HG02943 (cell line): Measurements from ENCODE around the gene XXYLT1.
"Not testable (repeated sequence)": the region's sequence is repeated elsewhere in the genome, so short reads cannot be mapped to it uniquely, and the experiment has no call there.

Experiments
- ATAC-seq: cut with Tn5 transposase; IDR thresholded peaks from one replicate; pipeline ENCODE4 v1.9.1; 2021; ENCODE audit warnings: mild to moderate bottlenecking, low read depth, moderate library complexity; ENCODE audit not compliant: unreplicated experiment

The XXYLT1 gene

GRCh38 chr3:195187609-195188425, 83.1 kb downstream of the XXYLT1 start:
- no peak for ATAC-seq

GRCh38 chr3:195186710-195187047, 84.3 kb downstream of the XXYLT1 start:
- not testable (repeated sequence) for ATAC-seq

- ATAC-seq = no peak
Measured at GRCh38 chr3:195186041-195186709, 84.8 kb downstream of the XXYLT1 start.

- no peak for ATAC-seq
Measured at GRCh38 chr3:195185583-195185982, 85.4 kb downstream of the XXYLT1 start.

- no peak for ATAC-seq
Measured at GRCh38 chr3:195184716-195185421, 86.1 kb downstream of the XXYLT1 start.

GRCh38 chr3:195183071-195183776, 87.7 kb downstream of the XXYLT1 start:
- ATAC-seq = no peak

- no peak for ATAC-seq
Measured at GRCh38 chr3:195182470-195182795, 88.5 kb downstream of the XXYLT1 start.

GRCh38 chr3:195181741-195182469, 89.1 kb downstream of the XXYLT1 start:
- no peak for ATAC-seq

GRCh38 chr3:195181113-195181498, 89.9 kb downstream of the XXYLT1 start:
- no peak for ATAC-seq

- ATAC-seq = no peak
Measured at GRCh38 chr3:195180490-195181112, 90.4 kb downstream of the XXYLT1 start.

GRCh38 chr3:195179776-195180489, 91.0 kb downstream of the XXYLT1 start:
- no peak for ATAC-seq

- no peak for ATAC-seq
Measured at GRCh38 chr3:195178124-195178910, 92.6 kb downstream of the XXYLT1 start.

GRCh38 chr3:195177422-195178123, 93.4 kb downstream of the XXYLT1 start:
- ATAC-seq = no peak

GRCh38 chr3:195176776-195177175, 94.2 kb downstream of the XXYLT1 start:
- ATAC-seq = no peak

GRCh38 chr3:195175476-195176337, 95.3 kb downstream of the XXYLT1 start:
- ATAC-seq = no peak

- ATAC-seq = no peak
Measured at GRCh38 chr3:195175076-195175475, 95.9 kb downstream of the XXYLT1 start.

- no peak for ATAC-seq
Measured at GRCh38 chr3:195173657-195174056, 97.3 kb downstream of the XXYLT1 start.
